Measurements from ENCODE around the gene OSBP.
A peak's percentile ranks its signal among the peaks of the same experiment; 100 is the strongest.
"Not testable (repeated sequence)": the region's sequence is repeated elsewhere in the genome, so short reads cannot be mapped to it uniquely, and the experiment has no call there.

OSBP gene

GRCh38 chr11:59615637-59616395 lies at the start of gene OSBP:
OSBP (minus strand) TSS chr11:59615774; CDS start chr11:59615664, 110 bp downstream.
- Mint-ChIP-seq H3K9me3 (no peaks in the 10 kb centered on the region), H3K27ac (peak within 1 kb of the TSS; percentile 95), H3K4me1 (peaks cover 51% of the 10 kb centered on the region), H3K4me3 (peak within 1 kb of the TSS; percentile 91), H3K27me3 (no peaks in the 10 kb centered on the region), H3K36me3 (peaks cover 23% of the 10 kb centered on the region)
- peak; percentile 99 for DNase-seq
- CTCF ChIA-PET: interaction anchor here (1.5 kb wide), 1 partner anchor 55 kb away, joined by 4 read pairs; no protein-coding TSS in a partner anchor

- H3K36me3 Mint-ChIP-seq: peaks cover 56% of the 10 kb centered on the region
- H3K27ac Mint-ChIP-seq: no peak overlapping the region
- H3K4me3 Mint-ChIP-seq: no peak overlapping the region
Measured at GRCh38 chr11:59660621-59661020, 45.0 kb upstream of the OSBP start.

GRCh38 chr11:59659981-59660380 lies 44.4 kb upstream of the OSBP start:
- H3K36me3 Mint-ChIP-seq: peaks cover 57% of the 10 kb centered on the region
- no peaks in the 10 kb centered on the region for H3K9me3 Mint-ChIP-seq
- H3K4me1 Mint-ChIP-seq: peaks cover 24% of the 10 kb centered on the region
- CTCF ChIA-PET: no interaction called here
- H3K27me3 Mint-ChIP-seq: no peaks in the 10 kb centered on the region
- peak overlapping the region; percentile 2 for H3K27ac Mint-ChIP-seq
- DNase-seq: no peak
- no peak overlapping the region for H3K4me3 Mint-ChIP-seq

More at GRCh38 chr11:59660621-59661020, 45.0 kb upstream of the OSBP start:
- peaks cover 29% of the 10 kb centered on the region for H3K4me1 Mint-ChIP-seq
- no peaks in the 10 kb centered on the region for H3K27me3 Mint-ChIP-seq
- CTCF ChIA-PET: no interaction called here
- no peak for DNase-seq
- no peaks in the 10 kb centered on the region for H3K9me3 Mint-ChIP-seq

- Mint-ChIP-seq H3K36me3 (peaks cover 59% of the 10 kb centered on the region), H3K4me3 (no peak overlapping the region), H3K27me3 (no peaks in the 10 kb centered on the region), H3K9me3 (no peaks in the 10 kb centered on the region), H3K27ac (peak overlapping the region; percentile 60), H3K4me1 (peaks cover 11% of the 10 kb centered on the region)
- no peak for DNase-seq
- CTCF ChIA-PET: no interaction called here
Measured at GRCh38 chr11:59658036-59658435, 42.5 kb upstream of the OSBP start.

GRCh38 chr11:59654893-59655292 lies 39.3 kb upstream of the OSBP start:
- H3K4me1 Mint-ChIP-seq: no peaks in the 10 kb centered on the region
- H3K9me3 Mint-ChIP-seq: no peaks in the 10 kb centered on the region
- CTCF ChIA-PET: no interaction called here
- H3K36me3 Mint-ChIP-seq: peaks cover 69% of the 10 kb centered on the region
- no peak overlapping the region for H3K27ac Mint-ChIP-seq
- no peaks in the 10 kb centered on the region for H3K27me3 Mint-ChIP-seq
- no peak overlapping the region for H3K4me3 Mint-ChIP-seq
- DNase-seq: no peak

GRCh38 chr11:59647245-59647980 lies 31.8 kb upstream of the OSBP start:
- H3K4me3 Mint-ChIP-seq: no peak overlapping the region
- H3K9me3 Mint-ChIP-seq: no peaks in the 10 kb centered on the region
- H3K36me3 Mint-ChIP-seq: peaks cover 72% of the 10 kb centered on the region
- DNase-seq: no peak
- no peaks in the 10 kb centered on the region for H3K4me1 Mint-ChIP-seq
- H3K27ac Mint-ChIP-seq: no peak overlapping the region
- no peaks in the 10 kb centered on the region for H3K27me3 Mint-ChIP-seq
- CTCF ChIA-PET: no interaction called here

- DNase-seq: no peak
- CTCF ChIA-PET: no interaction called here
- Mint-ChIP-seq H3K4me1 (no peaks in the 10 kb centered on the region), H3K27me3 (no peaks in the 10 kb centered on the region), H3K4me3 (no peak overlapping the region), H3K36me3 (peaks cover 65% of the 10 kb centered on the region), H3K27ac (no peak overlapping the region), H3K9me3 (no peaks in the 10 kb centered on the region)
Measured at GRCh38 chr11:59644528-59644927, 29.0 kb upstream of the OSBP start.

GRCh38 chr11:59643390-59643789 lies 27.8 kb upstream of the OSBP start:
- H3K36me3 Mint-ChIP-seq: peaks cover 65% of the 10 kb centered on the region
- no peaks in the 10 kb centered on the region for H3K4me1 Mint-ChIP-seq
- no peak for DNase-seq
- H3K4me3 Mint-ChIP-seq: no peak overlapping the region
- H3K9me3 Mint-ChIP-seq: no peaks in the 10 kb centered on the region
- H3K27me3 Mint-ChIP-seq: no peaks in the 10 kb centered on the region
- no peak overlapping the region for H3K27ac Mint-ChIP-seq
- CTCF ChIA-PET: no interaction called here

GRCh38 chr11:59641156-59641555 lies 25.6 kb upstream of the OSBP start:
- DNase-seq: no peak
- Mint-ChIP-seq H3K36me3 (peaks cover 69% of the 10 kb centered on the region), H3K4me3 (no peak overlapping the region), H3K4me1 (no peaks in the 10 kb centered on the region), H3K9me3 (no peaks in the 10 kb centered on the region), H3K27ac (no peak overlapping the region), H3K27me3 (no peaks in the 10 kb centered on the region)
- CTCF ChIA-PET: no interaction called here

GRCh38 chr11:59630493-59630892 lies 14.9 kb upstream of the OSBP start:
- Mint-ChIP-seq H3K36me3 (peaks cover 11% of the 10 kb centered on the region), H3K4me3 (no peak overlapping the region), H3K27me3 (no peaks in the 10 kb centered on the region), H3K9me3 (no peaks in the 10 kb centered on the region), H3K27ac (no peak overlapping the region), H3K4me1 (no peaks in the 10 kb centered on the region)
- no peak for DNase-seq
- CTCF ChIA-PET: no interaction called here

- Mint-ChIP-seq H3K27ac (no peak overlapping the region), H3K4me1 (no peaks in the 10 kb centered on the region), H3K27me3 (no peaks in the 10 kb centered on the region), H3K9me3 (no peaks in the 10 kb centered on the region), H3K36me3 (peaks cover 11% of the 10 kb centered on the region), H3K4me3 (no peak overlapping the region)
- CTCF ChIA-PET: no interaction called here
- no peak for DNase-seq
Measured at GRCh38 chr11:59629996-59630395, 14.4 kb upstream of the OSBP start.

- H3K27ac Mint-ChIP-seq, H3K4me1 Mint-ChIP-seq, H3K9me3 Mint-ChIP-seq, H3K36me3 Mint-ChIP-seq, DNase-seq, H3K27me3 Mint-ChIP-seq, H3K4me3 Mint-ChIP-seq, CTCF ChIA-PET: not testable (repeated sequence)
Measured at GRCh38 chr11:59626969-59627368, 11.4 kb upstream of the OSBP start.

GRCh38 chr11:59625703-59626102 lies 10.1 kb upstream of the OSBP start:
- Mint-ChIP-seq H3K4me1 (no peaks in the 10 kb centered on the region), H3K27ac (no peak overlapping the region), H3K36me3 (peaks cover 4% of the 10 kb centered on the region), H3K27me3 (no peaks in the 10 kb centered on the region), H3K9me3 (no peaks in the 10 kb centered on the region), H3K4me3 (no peak overlapping the region)
- no peak for DNase-seq
- CTCF ChIA-PET: no interaction called here

- Mint-ChIP-seq H3K27ac (no peak overlapping the region), H3K4me3 (no peak overlapping the region), H3K4me1 (peaks cover 33% of the 10 kb centered on the region), H3K36me3 (peaks cover 14% of the 10 kb centered on the region), H3K27me3 (no peaks in the 10 kb centered on the region), H3K9me3 (no peaks in the 10 kb centered on the region)
- no peak for DNase-seq
- CTCF ChIA-PET: no interaction called here
Measured at GRCh38 chr11:59617876-59618275, 2.3 kb upstream of the OSBP start.

- Mint-ChIP-seq H3K27ac (peak overlapping the region; percentile 95), H3K27me3 (no peaks in the 10 kb centered on the region), H3K4me1 (peaks cover 47% of the 10 kb centered on the region), H3K9me3 (no peaks in the 10 kb centered on the region), H3K4me3 (peak overlapping the region; percentile 91), H3K36me3 (peaks cover 23% of the 10 kb centered on the region)
- CTCF ChIA-PET: interaction anchor here (1.5 kb wide), 1 partner anchor 56 kb away, joined by 4 read pairs; no protein-coding TSS in a partner anchor
- DNase-seq: no peak
Measured at GRCh38 chr11:59616396-59616982, 915 bp upstream of the OSBP start.

Measured in activated naive CD4-positive, alpha-beta T cell treated with anti-CD3 and anti-CD28 coated beads, Interleukin-2, amount 10 ng/mL, durations not matched to agents 7 days and 5 days (primary cell).